ENCODE measurements around the gene ATF5.

- TF ChIP-seq CTCF (conservative IDR thresholded peaks at IDR 0.05 in 1 of 2, IDR thresholded peaks at IDR 0.05 in 1 of 2; ENCODE audit: low read depth in 1 of 2, low read length in 2 of 2) (no peak), EZH2 (IDR thresholded peaks at IDR 0.05; ENCODE audit: low read length, missing control alignments) (no peak)
These were observed 41.1 kb upstream of the ATF5 start for GRCh38 chr19:49887665-49888509.

Measured in fibroblast of lung (primary cell).